Dendritic cell treated with granulocyte-macrophage colony-stimulating factor and Interleukin-4, amounts not matched to agents 40 ng/mL and 50 ng/mL, for 4 days (primary cell): ENCODE data around the gene CIDEC.
"Not testable (repeated sequence)": the region's sequence is repeated elsewhere in the genome, so short reads cannot be mapped to it uniquely, and the experiment has no call there.

Experiments
- H3K27ac Mint-ChIP-seq: one replicate; pipeline ENCODE4 v1.8.0; 2022; ENCODE audit warnings: mild to moderate bottlenecking, mixed read lengths
- H3K27me3 Mint-ChIP-seq: one replicate; pipeline ENCODE4 v1.8.0; 2022; ENCODE audit warnings: mild to moderate bottlenecking, mixed read lengths
- H3K36me3 Mint-ChIP-seq: one replicate; pipeline ENCODE4 v1.8.0; 2022; ENCODE audit warnings: low read depth, mixed read lengths
- H3K4me1 Mint-ChIP-seq: one replicate; pipeline ENCODE4 v1.8.0; 2022; ENCODE audit warnings: low read depth, mixed read lengths
- H3K4me3 Mint-ChIP-seq: one replicate; pipeline ENCODE4 v1.8.0; 2022; ENCODE audit warnings: mild to moderate bottlenecking, moderate library complexity, mixed read lengths
- H3K9me3 Mint-ChIP-seq: one replicate; pipeline ENCODE4 v1.8.0; 2022; ENCODE audit warnings: mixed read lengths
- intact Hi-C: fragments of 100-400 bp; cut with micrococcal nuclease; formaldehyde crosslinking; loops from one replicate; pipeline ENCODE4 v1.15.0; 2022

CIDEC gene

DNA sequence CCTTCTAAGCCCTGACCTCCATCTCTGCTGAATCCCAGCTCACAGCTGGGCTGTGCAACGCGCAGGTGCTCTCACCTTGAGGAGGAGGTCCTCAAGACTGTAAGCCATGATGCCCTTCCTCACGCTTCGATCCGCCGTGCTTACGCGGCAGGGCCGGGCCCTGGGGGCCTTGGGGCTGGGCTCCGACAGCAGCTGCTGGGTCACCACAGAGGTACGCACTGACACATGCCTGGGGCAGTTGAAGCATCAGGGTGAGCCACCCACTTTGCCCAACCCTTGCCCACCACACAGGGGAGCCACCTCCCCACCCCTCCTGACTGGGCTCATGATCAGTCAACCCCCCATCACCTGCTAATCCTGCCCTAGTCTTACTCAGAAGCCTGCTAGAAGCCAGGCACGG is 3.1 kb downstream of the CIDEC start:
- H3K27ac Mint-ChIP-seq, result no peak overlapping the region
- no peaks in the 10 kb centered on the region for H3K4me1 Mint-ChIP-seq
- H3K36me3 Mint-ChIP-seq, result no peaks in the 10 kb centered on the region
- intact Hi-C loops, result no loop called here
- H3K4me3 Mint-ChIP-seq, result no peak overlapping the region
- no peaks in the 10 kb centered on the region for H3K9me3 Mint-ChIP-seq
- H3K27me3 Mint-ChIP-seq, result no peaks in the 10 kb centered on the region

DNA sequence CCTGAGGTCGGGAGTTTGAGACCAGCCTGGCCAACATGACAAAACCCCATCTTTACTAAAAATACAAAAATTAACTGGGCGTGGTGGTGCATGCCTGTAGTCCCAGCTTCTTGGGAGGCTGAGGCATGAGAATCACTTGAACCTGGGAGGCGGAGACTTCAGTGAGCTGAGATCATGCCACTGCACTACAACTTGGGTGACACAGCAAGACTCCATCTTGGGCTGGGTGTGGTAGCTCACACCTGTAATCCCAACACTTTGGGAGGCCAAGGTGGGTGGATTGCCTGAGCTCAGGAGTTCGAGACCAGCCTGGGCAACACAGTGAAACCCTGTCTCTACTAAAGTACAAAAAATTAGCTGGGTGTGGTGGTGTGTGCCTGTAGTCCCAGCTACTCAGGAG is 3.8 kb downstream of the CIDEC start:
- H3K27me3 Mint-ChIP-seq, H3K27ac Mint-ChIP-seq, intact Hi-C loops, H3K4me1 Mint-ChIP-seq, H3K9me3 Mint-ChIP-seq, H3K36me3 Mint-ChIP-seq, H3K4me3 Mint-ChIP-seq: not testable (repeated sequence)

DNA sequence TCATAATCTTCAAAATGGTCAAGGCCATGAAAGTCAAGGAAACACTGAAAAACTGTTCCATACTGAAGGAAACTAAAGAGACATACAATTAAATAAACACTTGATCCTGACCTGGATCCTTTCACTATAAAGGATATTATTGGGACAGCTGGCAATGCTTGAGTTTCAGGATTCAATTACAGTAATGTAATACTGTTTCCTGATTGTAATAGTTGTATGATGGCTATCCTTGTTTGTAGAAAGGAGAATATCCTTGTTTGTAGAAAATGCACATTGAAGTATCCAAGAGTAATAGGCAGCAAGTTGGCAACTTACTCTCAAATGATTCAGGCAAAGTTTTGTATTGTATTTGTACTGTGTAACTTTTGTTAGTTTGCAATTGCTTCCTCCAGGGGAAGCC is 4.6 kb downstream of the CIDEC start:
- Mint-ChIP-seq H3K27me3 (no peaks in the 10 kb centered on the region), H3K4me1 (no peaks in the 10 kb centered on the region), H3K4me3 (no peak overlapping the region), H3K9me3 (no peaks in the 10 kb centered on the region), H3K27ac (no peak overlapping the region), H3K36me3 (no peaks in the 10 kb centered on the region)
- intact Hi-C loops, result no loop called here

DNA sequence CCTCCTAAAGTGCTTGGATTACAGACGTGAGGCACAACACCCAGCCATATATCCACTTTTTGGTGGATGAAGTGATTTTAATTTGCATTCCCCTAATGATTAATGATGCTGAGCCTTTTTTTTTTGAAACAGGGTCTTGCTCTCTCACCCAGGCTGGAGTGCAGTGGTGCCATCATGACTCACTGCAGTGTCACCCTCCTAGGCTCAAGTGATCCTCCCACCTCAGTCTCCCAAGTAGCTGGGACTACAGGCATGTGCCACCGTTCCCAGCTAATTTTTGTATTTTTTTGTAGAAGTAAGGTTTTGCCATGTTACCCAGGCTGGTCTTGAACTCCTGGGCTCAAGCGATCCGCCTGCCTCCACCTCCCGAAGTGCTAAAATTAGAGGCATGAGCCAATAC is 8.0 kb downstream of the CIDEC start:
- H3K27me3 Mint-ChIP-seq, intact Hi-C loops, H3K4me3 Mint-ChIP-seq, H3K36me3 Mint-ChIP-seq, H3K27ac Mint-ChIP-seq, H3K9me3 Mint-ChIP-seq, H3K4me1 Mint-ChIP-seq: not testable (repeated sequence)

DNA sequence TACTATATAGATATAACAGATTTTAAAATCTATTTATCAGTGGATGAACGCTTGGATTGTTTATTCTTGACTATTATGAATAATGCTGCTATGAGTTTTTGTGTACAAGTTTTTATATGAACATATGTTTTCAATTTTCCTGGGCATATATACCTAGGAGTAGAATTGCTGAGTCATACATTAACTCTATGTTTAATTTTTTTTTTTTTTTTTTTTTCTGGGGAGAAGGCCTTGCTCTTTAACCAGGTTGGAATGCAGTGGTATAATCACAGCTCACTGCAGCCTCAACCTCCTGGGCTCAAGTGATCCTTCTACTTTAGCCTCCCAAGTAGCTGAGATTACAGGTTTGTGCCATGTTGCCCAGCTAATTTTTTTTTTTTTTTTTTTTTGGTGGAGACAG is 9.1 kb downstream of the CIDEC start:
- Mint-ChIP-seq H3K27me3 (no peaks in the 10 kb centered on the region), H3K4me3 (no peak overlapping the region), H3K4me1 (no peaks in the 10 kb centered on the region), H3K36me3 (no peaks in the 10 kb centered on the region), H3K9me3 (no peaks in the 10 kb centered on the region), H3K27ac (no peak overlapping the region)
- intact Hi-C loops, result no loop called here

DNA sequence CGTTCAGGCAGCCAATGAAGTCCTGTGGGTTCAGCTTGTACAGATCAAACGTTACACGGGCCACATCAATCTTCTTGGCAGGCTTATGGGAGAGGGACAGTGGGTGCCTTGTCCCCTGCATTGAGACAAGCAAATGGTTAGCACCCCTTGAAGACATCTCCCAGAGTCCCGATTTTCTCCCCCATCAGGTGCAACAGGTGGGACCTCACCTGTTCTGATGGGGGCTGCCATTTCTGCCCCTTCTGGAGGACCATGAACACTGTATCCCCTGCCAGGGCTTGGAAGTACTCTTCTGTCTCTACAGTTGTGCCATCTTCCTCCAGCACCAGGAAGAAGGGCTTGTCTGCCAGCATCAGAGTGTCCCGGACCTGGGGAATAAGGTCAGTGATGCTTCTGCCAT is 10.1 kb downstream of the CIDEC start:
- Mint-ChIP-seq H3K27ac (no peak overlapping the region), H3K4me3 (no peak overlapping the region), H3K9me3 (no peaks in the 10 kb centered on the region), H3K36me3 (no peaks in the 10 kb centered on the region), H3K4me1 (no peaks in the 10 kb centered on the region), H3K27me3 (no peaks in the 10 kb centered on the region)
- intact Hi-C loops, result no loop called here

DNA sequence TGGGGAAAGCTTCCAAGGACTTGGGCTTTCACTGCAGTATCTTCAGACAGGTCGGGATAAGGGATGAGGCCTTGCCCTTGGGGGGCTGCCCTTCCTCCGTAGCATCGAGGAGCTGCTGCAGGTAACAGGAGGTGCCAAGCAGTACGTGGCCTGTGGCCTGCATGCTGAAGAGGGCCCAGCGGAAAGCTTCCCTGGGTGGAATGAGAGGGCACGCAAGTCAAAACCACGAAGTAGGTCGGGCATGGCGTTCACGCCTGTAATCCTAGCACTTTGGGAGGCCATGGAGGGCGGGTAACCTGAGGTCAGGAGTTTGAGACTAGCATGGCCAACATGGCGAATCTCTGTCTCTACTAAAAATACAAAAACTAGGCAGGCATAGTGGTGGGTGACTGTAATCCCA is 12.9 kb downstream of the CIDEC start:
- Mint-ChIP-seq H3K36me3 (no peaks in the 10 kb centered on the region), H3K4me3 (no peak overlapping the region), H3K4me1 (peaks cover 24% of the 10 kb centered on the region), H3K27ac (no peak overlapping the region), H3K9me3 (no peaks in the 10 kb centered on the region), H3K27me3 (peaks cover 4% of the 10 kb centered on the region)
- intact Hi-C loops, result no loop called here

DNA sequence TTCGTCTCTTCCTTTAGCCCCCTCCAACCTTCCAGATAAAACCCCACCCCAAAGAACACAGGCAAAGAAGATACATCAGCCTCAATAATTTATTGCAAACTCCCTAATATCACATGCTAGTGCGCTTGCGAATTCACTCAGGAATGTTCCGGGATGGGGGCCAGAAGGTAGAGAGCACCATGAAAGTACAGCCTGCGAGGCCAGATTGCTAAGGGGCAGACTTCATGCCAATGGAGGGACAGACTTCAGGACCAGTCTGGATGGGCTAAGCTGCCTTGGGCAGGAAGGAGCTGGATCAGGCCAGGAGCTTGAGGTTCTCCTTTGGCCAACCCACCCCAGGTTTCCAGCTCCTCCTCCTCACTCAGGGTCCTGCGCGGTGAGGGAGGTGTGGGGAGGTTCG is 13.4 kb downstream of the CIDEC start:
- H3K4me1 Mint-ChIP-seq, result peaks cover 24% of the 10 kb centered on the region
- H3K27me3 Mint-ChIP-seq, result peaks cover 8% of the 10 kb centered on the region
- H3K36me3 Mint-ChIP-seq, result no peaks in the 10 kb centered on the region
- H3K27ac Mint-ChIP-seq, result no peak overlapping the region
- intact Hi-C loops, result no loop called here
- no peak overlapping the region for H3K4me3 Mint-ChIP-seq
- H3K9me3 Mint-ChIP-seq, result no peaks in the 10 kb centered on the region

DNA sequence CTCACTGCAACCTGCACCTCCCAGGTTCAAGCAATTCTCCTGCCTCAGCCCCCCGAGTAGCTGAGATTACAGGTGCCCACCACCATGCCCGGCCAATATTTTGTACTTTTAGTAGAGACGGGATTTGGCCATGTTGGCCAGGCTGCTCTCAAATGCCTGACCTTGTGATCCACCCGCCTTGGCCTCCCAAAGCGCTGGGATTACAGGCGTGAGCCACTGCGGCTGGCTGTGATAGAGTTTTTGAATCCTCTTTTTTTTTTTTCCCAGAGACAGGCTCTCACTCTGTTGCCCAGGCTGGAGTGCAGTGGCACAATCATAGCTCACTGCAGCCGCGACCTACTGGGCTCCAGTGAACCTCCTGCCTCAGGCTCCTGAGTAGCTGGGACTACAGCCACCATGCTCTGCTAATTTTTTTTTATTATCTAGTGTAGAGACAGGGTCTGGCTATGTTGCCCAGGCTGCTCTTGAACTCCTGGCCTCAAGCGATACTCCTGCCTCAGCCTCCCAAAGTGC is 14.9 kb downstream of the CIDEC start:
- H3K36me3 Mint-ChIP-seq, H3K27me3 Mint-ChIP-seq, H3K9me3 Mint-ChIP-seq, H3K27ac Mint-ChIP-seq, intact Hi-C loops, H3K4me3 Mint-ChIP-seq: not testable (repeated sequence)
- peaks cover 24% of the 10 kb centered on the region for H3K4me1 Mint-ChIP-seq

DNA sequence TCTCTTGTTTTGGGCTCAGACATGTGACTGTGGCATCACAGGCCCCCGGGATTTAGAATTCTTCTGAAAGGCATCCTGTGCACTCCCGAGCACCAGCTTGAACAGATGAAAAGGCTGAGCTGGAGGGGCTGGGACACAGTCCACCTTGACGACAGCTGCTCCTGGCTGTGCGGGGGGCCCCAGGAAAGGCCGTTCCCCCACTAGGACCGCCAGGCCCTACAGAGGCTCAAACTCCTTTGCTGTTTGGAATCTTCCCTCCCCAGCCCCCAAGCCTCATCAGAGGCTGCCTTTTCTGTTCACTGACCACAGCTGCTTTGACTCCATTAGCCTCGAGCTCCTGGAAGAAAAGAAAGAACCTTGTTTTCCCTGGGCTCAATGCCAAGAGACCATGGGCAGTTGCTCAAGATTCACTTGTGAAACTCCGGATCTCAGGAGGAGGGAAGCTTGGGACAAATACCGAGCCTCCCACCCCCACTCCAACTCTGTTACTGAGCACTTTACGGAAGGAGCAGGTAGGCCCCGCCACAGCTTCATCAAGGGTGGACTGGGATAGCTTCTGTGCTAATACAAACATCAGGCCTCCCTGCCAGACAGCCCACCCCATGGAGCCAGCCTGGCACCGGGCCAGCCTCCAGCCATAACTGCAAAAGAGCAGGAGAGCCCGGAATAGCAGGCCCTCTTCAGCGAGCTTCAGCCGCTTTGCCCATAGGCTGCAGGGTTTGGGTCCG is 15.7 kb downstream of the CIDEC start:
- peaks cover 24% of the 10 kb centered on the region for H3K4me1 Mint-ChIP-seq
- no peaks in the 10 kb centered on the region for H3K9me3 Mint-ChIP-seq
- peaks cover 8% of the 10 kb centered on the region for H3K27me3 Mint-ChIP-seq
- no peak overlapping the region for H3K27ac Mint-ChIP-seq
- no peaks in the 10 kb centered on the region for H3K36me3 Mint-ChIP-seq
- intact Hi-C loops, result no loop called here
- H3K4me3 Mint-ChIP-seq, result no peak overlapping the region

DNA sequence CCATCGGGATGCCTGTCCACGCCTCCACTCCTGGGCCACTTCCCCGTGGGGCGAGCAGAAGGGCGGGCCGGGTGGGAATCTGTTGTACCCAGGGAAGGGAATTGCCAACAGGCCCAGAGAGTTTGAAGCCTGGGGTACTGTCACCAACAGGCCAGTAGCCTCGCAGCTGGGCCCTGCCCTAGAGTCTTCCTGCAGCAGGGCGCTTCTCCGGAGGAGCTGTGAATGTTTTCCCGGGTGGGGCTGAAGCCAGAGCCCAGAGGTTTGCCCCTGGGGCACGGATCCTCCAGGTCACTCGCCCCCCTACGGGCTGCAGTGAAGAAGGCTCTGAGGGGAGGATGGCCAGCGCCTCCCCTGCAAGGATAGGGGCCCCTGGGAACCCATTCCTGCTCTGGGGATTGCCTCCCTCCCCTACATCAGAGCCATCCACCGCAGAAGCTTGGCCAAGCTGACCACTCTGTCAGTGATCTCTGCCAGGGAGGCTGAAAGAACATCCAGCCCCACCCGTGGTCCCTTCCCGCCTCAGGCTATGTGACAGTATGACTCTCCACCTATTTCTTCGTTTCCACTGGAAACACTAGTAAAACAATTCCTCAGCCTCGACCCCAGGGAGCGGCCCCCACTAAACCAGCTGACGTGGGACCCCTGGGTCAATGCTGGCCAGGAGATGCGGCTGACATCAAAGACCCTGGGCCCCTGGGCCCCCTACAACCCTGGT is 16.8 kb downstream of the CIDEC start:
- H3K4me1 Mint-ChIP-seq, result peaks cover 29% of the 10 kb centered on the region
- H3K36me3 Mint-ChIP-seq, result no peaks in the 10 kb centered on the region
- H3K9me3 Mint-ChIP-seq, result no peaks in the 10 kb centered on the region
- intact Hi-C loops, result no loop called here
- H3K4me3 Mint-ChIP-seq, result peak overlapping the region; percentile 67
- no peak overlapping the region for H3K27ac Mint-ChIP-seq
- peaks cover 8% of the 10 kb centered on the region for H3K27me3 Mint-ChIP-seq

DNA sequence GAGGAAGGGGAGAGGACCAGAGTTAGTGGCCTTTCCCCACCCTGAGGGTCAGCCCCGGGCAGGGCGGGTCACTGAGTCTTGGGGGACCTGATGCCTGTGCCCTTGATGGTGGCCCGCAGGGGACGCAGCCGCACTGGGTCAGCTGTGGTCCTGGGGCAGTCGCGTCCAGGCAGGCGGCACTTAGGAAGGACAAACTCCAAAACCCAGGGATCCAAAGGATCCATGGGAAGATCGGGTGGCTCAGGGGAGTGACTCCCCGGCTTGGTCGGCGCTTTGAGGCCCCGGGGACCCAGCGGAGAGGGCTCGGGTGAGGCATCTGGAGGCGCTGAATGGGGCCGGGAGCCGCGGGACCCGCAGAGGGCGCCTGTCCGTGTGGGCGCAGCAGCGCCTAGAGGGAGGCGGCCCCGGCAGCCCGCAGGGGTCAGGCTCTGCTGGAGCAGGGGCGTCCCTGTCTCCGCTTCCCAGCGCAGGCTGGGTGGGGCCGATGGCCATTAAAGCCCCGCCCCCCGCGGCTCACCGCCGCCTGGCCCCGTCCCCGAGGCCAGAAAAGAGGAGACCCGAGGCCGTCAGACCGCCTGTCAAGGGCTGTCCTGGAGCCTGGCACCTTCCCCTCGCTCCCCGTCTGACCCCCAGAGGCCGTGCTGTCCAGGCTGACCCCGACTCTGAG is 17.5 kb downstream of the CIDEC start:
- Mint-ChIP-seq H3K9me3 (no peaks in the 10 kb centered on the region), H3K27ac (no peak overlapping the region), H3K27me3 (peaks cover 8% of the 10 kb centered on the region), H3K36me3 (no peaks in the 10 kb centered on the region), H3K4me1 (peaks cover 29% of the 10 kb centered on the region), H3K4me3 (peak overlapping the region; percentile 67)
- intact Hi-C loops, result no loop called here

DNA sequence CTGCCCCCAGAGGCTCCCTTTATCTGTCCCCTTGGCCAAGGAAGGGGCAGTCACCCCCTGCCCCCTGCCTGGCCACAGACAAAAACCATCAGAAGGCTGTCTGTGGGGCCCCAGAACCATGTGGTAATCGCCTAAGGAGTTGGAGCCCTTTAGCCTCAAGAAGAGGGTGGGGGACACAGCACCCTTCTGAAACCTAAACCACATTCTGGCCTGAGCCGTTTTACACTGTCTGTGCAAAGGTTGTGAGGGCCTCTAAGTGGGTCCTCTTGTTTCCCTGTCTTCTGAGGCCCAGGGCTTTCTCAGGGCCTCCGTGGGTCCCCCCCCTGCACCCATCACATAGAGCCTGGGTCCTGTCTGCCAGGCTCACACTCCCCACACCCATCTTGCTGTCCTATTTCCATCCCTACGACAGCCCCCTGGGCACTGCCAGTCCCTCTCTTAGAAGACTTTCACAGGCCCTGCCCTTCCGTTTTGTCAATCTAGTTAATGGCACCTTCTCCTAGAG is 18.4 kb downstream of the CIDEC start:
- no peaks in the 10 kb centered on the region for H3K9me3 Mint-ChIP-seq

DNA sequence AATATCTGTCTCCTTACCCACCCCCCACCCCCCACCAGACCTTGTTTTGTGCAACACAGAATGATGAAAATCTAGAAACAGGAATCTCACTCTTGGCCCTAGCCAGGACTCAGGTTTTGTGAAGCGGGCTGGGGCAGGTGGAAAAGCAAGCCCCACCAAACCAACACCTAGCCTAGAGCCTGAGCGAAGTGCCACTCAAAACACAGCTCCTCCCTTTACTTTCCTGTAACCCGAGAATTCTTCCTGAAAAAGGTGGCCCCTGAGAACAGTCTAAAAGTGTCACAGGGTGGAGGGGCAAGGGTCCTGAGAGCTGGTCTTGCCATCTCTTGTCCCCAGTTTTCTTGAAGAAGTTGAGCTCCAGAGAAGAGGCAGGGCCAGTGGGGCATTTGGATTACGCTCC is 18.9 kb downstream of the CIDEC start:
- H3K27me3 Mint-ChIP-seq, result peaks cover 8% of the 10 kb centered on the region
- peaks cover 29% of the 10 kb centered on the region for H3K4me1 Mint-ChIP-seq
- no peaks in the 10 kb centered on the region for H3K36me3 Mint-ChIP-seq
- intact Hi-C loops, result no loop called here
- no peak overlapping the region for H3K27ac Mint-ChIP-seq
- no peak overlapping the region for H3K4me3 Mint-ChIP-seq
- H3K9me3 Mint-ChIP-seq, result no peaks in the 10 kb centered on the region

More for the DNA sequence above, 18.4 kb downstream of the CIDEC start:
- Mint-ChIP-seq H3K4me1 (peaks cover 29% of the 10 kb centered on the region), H3K27ac (no peak overlapping the region), H3K27me3 (peaks cover 8% of the 10 kb centered on the region), H3K4me3 (no peak overlapping the region), H3K36me3 (no peaks in the 10 kb centered on the region)
- intact Hi-C loops, result no loop called here
